ENCODE measurements around the gene TSPEAR.

- TF ChIP-seq CTCF (IDR thresholded peaks at IDR 0.05) (no peak), POLR2AphosphoS5 (IDR thresholded peaks at IDR 0.05) (no peak), POLR2A (IDR thresholded peaks at IDR 0.05) (no peak)
Observed at GRCh38 chr21:44520326-44521300, 190.8 kb downstream of the TSPEAR start.

Measured in prostate gland (tissue), 2 donors.